Activated naive CD8-positive, alpha-beta T cell treated with anti-CD3 and anti-CD28 coated beads for 36 hours (primary cell): ENCODE measurements around the gene YDJC. TPM values are rescaled to one million over a fixed set of nuclear protein-coding genes. Genes with fewer than 3 reads are reported as not detected.
"Not testable (repeated sequence)": the region's sequence is repeated elsewhere in the genome, so short reads cannot be mapped to it uniquely, and the experiment has no call there.

ENCODE experiments used
- DNase-seq: peaks from one replicate; pipeline ENCODE4 v3.0.0; 2021
- H3K27ac Mint-ChIP-seq: one replicate; pipeline ENCODE4 v1.8.0; 2022; ENCODE audit warnings: mild to moderate bottlenecking, moderate library complexity, mixed read lengths
- H3K27me3 Mint-ChIP-seq: one replicate; pipeline ENCODE4 v1.8.0; 2022; ENCODE audit warnings: mild to moderate bottlenecking, mixed read lengths
- H3K36me3 Mint-ChIP-seq: one replicate; pipeline ENCODE4 v1.8.0; 2021; ENCODE audit warnings: mild to moderate bottlenecking, mixed read lengths
- H3K4me1 Mint-ChIP-seq: one replicate; pipeline ENCODE4 v1.8.0; 2021; ENCODE audit warnings: mixed read lengths
- H3K4me3 Mint-ChIP-seq: one replicate; pipeline ENCODE4 v1.8.0; 2022; ENCODE audit warnings: mild to moderate bottlenecking, moderate library complexity, mixed read lengths
- H3K9me3 Mint-ChIP-seq: one replicate; pipeline ENCODE4 v1.8.0; 2022; ENCODE audit warnings: mixed read lengths
- total RNA-seq, 2 experiments: library from RNA; stranded (reverse); gene quantifications; one replicate each; pipeline ENCODE4 v1.2.3, GENCODE V29; 2021

YDJC gene
- total RNA-seq, 2 experiments from 2014 or later = 83.0 to 86.4 TPM

- no peaks in the 10 kb centered on the region for H3K27me3 Mint-ChIP-seq
- DNase-seq = peak; percentile 99
- peaks cover 26% of the 10 kb centered on the region for H3K4me1 Mint-ChIP-seq
- H3K36me3 Mint-ChIP-seq = peaks cover 21% of the 10 kb centered on the region
- no peaks in the 10 kb centered on the region for H3K9me3 Mint-ChIP-seq
- H3K27ac Mint-ChIP-seq = peak within 1 kb of the TSS; percentile 70
- H3K4me3 Mint-ChIP-seq = peak within 1 kb of the TSS; percentile 77
Measured at GRCh38 chr22:21641789-21642583, 12.2 kb upstream of the YDJC start, which contains the start of gene SDF2L1. Gene SDF2L1 (plus strand): TSS chr22:21642302. CDS start chr22:21642337, 35 bp downstream.

GRCh38 chr22:21641417-21641788, 11.6 kb upstream of the YDJC start:
- Mint-ChIP-seq H3K36me3 (peaks cover 16% of the 10 kb centered on the region), H3K4me3 (peak overlapping the region; percentile 77), H3K27me3 (no peaks in the 10 kb centered on the region), H3K4me1 (peaks cover 23% of the 10 kb centered on the region), H3K9me3 (no peaks in the 10 kb centered on the region), H3K27ac (no peak overlapping the region)
- no peak for DNase-seq

- DNase-seq = no peak
- H3K4me1 Mint-ChIP-seq = peaks cover 19% of the 10 kb centered on the region
- peaks cover 14% of the 10 kb centered on the region for H3K36me3 Mint-ChIP-seq
- H3K9me3 Mint-ChIP-seq = no peaks in the 10 kb centered on the region
- H3K27ac Mint-ChIP-seq = no peak overlapping the region
- H3K27me3 Mint-ChIP-seq = no peaks in the 10 kb centered on the region
- H3K4me3 Mint-ChIP-seq = no peak overlapping the region
Measured at GRCh38 chr22:21640810-21641209, 11.0 kb upstream of the YDJC start.

GRCh38 chr22:21639359-21639758, 9.5 kb upstream of the YDJC start:
- H3K36me3 Mint-ChIP-seq = peaks cover 10% of the 10 kb centered on the region
- no peak overlapping the region for H3K27ac Mint-ChIP-seq

GRCh38 chr22:21637450-21637849, 7.6 kb upstream of the YDJC start:
- not testable (repeated sequence) for H3K9me3 Mint-ChIP-seq, H3K36me3 Mint-ChIP-seq, H3K27me3 Mint-ChIP-seq, DNase-seq, H3K4me1 Mint-ChIP-seq, H3K27ac Mint-ChIP-seq, H3K4me3 Mint-ChIP-seq

More at GRCh38 chr22:21639359-21639758, 9.5 kb upstream of the YDJC start:
- H3K4me3 Mint-ChIP-seq = no peak overlapping the region
- peaks cover 19% of the 10 kb centered on the region for H3K4me1 Mint-ChIP-seq
- H3K9me3 Mint-ChIP-seq = no peaks in the 10 kb centered on the region
- no peaks in the 10 kb centered on the region for H3K27me3 Mint-ChIP-seq
- DNase-seq = no peak

- H3K4me1 Mint-ChIP-seq = peaks cover 7% of the 10 kb centered on the region
- H3K4me3 Mint-ChIP-seq = no peak overlapping the region
- H3K27me3 Mint-ChIP-seq = no peaks in the 10 kb centered on the region
- no peak for DNase-seq
- H3K36me3 Mint-ChIP-seq = no peaks in the 10 kb centered on the region
- H3K9me3 Mint-ChIP-seq = no peaks in the 10 kb centered on the region
- H3K27ac Mint-ChIP-seq = peak overlapping the region; percentile 51
Measured at GRCh38 chr22:21636629-21637218, 6.9 kb upstream of the YDJC start.

- H3K9me3 Mint-ChIP-seq = no peaks in the 10 kb centered on the region
- H3K27ac Mint-ChIP-seq = no peak overlapping the region
- peaks cover 4% of the 10 kb centered on the region for H3K4me1 Mint-ChIP-seq
- no peaks in the 10 kb centered on the region for H3K36me3 Mint-ChIP-seq
- H3K27me3 Mint-ChIP-seq = no peaks in the 10 kb centered on the region
- H3K4me3 Mint-ChIP-seq = no peak overlapping the region
- no peak for DNase-seq
Measured at GRCh38 chr22:21635771-21636510, 6.1 kb upstream of the YDJC start.

GRCh38 chr22:21634844-21635243, 5.0 kb upstream of the YDJC start:
- no peak for DNase-seq
- Mint-ChIP-seq H3K36me3 (no peaks in the 10 kb centered on the region), H3K4me3 (no peak overlapping the region), H3K27ac (no peak overlapping the region), H3K4me1 (peaks cover 10% of the 10 kb centered on the region), H3K27me3 (no peaks in the 10 kb centered on the region), H3K9me3 (no peaks in the 10 kb centered on the region)

- no peak for DNase-seq
- no peak overlapping the region for H3K27ac Mint-ChIP-seq
- no peak overlapping the region for H3K4me3 Mint-ChIP-seq
- H3K27me3 Mint-ChIP-seq = no peaks in the 10 kb centered on the region
- peaks cover 10% of the 10 kb centered on the region for H3K4me1 Mint-ChIP-seq
- H3K9me3 Mint-ChIP-seq = no peaks in the 10 kb centered on the region
- peaks cover 2% of the 10 kb centered on the region for H3K36me3 Mint-ChIP-seq
Measured at GRCh38 chr22:21634081-21634480, 4.3 kb upstream of the YDJC start.

- Mint-ChIP-seq H3K4me3 (no peak overlapping the region), H3K27me3 (no peaks in the 10 kb centered on the region), H3K36me3 (peaks cover 6% of the 10 kb centered on the region), H3K4me1 (peaks cover 10% of the 10 kb centered on the region), H3K27ac (no peak overlapping the region), H3K9me3 (no peaks in the 10 kb centered on the region)
- no peak for DNase-seq
Measured at GRCh38 chr22:21633481-21633880, 3.7 kb upstream of the YDJC start.

GRCh38 chr22:21632931-21633330, 3.1 kb upstream of the YDJC start:
- no peak overlapping the region for H3K27ac Mint-ChIP-seq

GRCh38 chr22:21632237-21632895, 2.5 kb upstream of the YDJC start, which contains the start of gene CCDC116:
Gene CCDC116 (plus strand): TSS chr22:21632760. CDS start chr22:21633182, 422 bp downstream.
- Mint-ChIP-seq H3K27ac (no peak within 1 kb of the TSS), H3K27me3 (no peaks in the 10 kb centered on the region), H3K36me3 (peaks cover 16% of the 10 kb centered on the region), H3K4me3 (peak within 1 kb of the TSS; percentile 9), H3K9me3 (no peaks in the 10 kb centered on the region), H3K4me1 (peaks cover 19% of the 10 kb centered on the region)
- DNase-seq = peak; percentile 70

More at GRCh38 chr22:21632931-21633330, 3.1 kb upstream of the YDJC start:
- peaks cover 14% of the 10 kb centered on the region for H3K4me1 Mint-ChIP-seq
- H3K27me3 Mint-ChIP-seq = no peaks in the 10 kb centered on the region
- peaks cover 11% of the 10 kb centered on the region for H3K36me3 Mint-ChIP-seq
- H3K9me3 Mint-ChIP-seq = no peaks in the 10 kb centered on the region
- no peak overlapping the region for H3K4me3 Mint-ChIP-seq
- DNase-seq = no peak

- no peaks in the 10 kb centered on the region for H3K27me3 Mint-ChIP-seq
- no peaks in the 10 kb centered on the region for H3K9me3 Mint-ChIP-seq
- H3K36me3 Mint-ChIP-seq = peaks cover 25% of the 10 kb centered on the region
- peaks cover 29% of the 10 kb centered on the region for H3K4me1 Mint-ChIP-seq
- no peak overlapping the region for H3K27ac Mint-ChIP-seq
- H3K4me3 Mint-ChIP-seq = no peak overlapping the region
- DNase-seq = no peak
Measured at GRCh38 chr22:21631025-21631424, 1.2 kb upstream of the YDJC start.

GRCh38 chr22:21628386-21629254, 1.2 kb downstream of the YDJC start:
- no peak for DNase-seq
- Mint-ChIP-seq H3K4me1 (peaks cover 35% of the 10 kb centered on the region), H3K4me3 (peak overlapping the region; percentile 90), H3K27me3 (no peaks in the 10 kb centered on the region), H3K27ac (peak overlapping the region; percentile 95), H3K9me3 (no peaks in the 10 kb centered on the region), H3K36me3 (peaks cover 25% of the 10 kb centered on the region)
